ENCODE data around the gene KASH5.
A peak's percentile ranks its signal among the peaks of the same experiment; 100 is the strongest.

The KASH5 gene

DNA sequence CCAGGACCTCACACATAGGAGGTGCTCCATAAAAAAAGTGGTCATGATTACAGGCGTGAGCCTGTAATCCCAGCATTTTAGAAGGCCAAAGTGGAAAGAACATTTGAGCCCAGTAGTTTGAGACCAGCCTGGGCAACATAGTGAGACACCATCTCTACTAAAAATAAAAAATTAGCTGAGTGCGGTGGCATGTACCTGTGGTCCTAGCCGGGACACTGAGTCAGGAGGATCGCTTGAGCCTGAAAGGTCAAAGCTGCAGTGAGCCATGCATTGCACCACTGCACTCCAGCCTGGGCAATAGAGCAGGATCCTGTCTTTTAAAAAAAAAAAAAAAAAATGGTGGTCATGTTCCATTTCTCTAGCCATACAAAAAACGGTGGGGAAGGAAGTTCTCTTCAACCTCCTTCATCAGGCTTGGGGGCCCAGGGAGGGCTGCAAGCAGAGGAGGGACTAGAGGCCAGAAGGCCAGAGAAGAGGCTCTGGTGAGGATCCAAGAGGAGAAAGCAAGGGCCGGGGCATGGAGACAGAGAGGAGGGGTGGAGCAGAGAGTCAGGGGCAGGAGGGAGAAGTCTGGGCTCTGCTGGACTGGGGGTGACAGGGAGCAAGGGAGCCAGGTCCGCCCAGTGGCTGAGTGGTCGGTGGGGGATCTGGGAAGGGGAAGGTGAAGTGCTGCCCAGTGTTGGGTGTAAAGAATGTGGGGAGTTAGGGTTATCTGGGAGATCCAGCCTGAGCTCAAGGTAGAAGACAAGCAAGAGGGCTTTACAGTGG, 8.9 kb downstream of the KASH5 start:
- no peak for DNase-seq (ENCODE audit: low spot score)

DNA sequence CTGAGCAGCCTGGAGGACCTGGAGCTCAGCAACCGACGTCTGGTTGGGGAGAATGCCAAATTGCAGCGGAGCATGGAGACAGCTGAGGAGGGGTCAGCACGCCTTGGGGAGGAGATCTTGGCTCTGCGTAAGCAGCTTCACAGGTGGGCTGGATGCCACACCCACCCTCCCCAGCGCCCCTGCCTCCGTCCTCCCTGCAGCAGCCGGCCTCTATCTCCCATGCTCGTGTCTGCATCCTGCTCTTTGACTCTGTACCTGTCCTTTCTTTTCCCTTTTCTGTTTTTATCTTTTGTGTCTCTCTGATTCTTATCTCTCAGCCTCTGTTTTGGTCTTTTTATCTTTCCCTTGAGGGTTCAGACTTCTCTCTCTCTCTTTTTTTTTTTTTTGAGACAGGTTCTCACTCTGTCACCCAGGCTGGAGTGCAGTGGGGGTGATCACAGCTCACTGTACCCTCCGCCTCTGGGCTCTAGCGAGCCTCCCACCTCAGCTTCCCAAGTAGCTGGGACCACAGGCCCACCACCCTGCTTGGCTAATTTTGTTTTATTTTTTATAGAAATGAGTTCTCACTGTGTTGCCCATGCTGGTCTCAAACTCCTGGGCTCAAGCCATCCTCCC, 10.1 kb downstream of the KASH5 start:
- DNase-seq (ENCODE audit: low spot score) = no peak

DNA sequence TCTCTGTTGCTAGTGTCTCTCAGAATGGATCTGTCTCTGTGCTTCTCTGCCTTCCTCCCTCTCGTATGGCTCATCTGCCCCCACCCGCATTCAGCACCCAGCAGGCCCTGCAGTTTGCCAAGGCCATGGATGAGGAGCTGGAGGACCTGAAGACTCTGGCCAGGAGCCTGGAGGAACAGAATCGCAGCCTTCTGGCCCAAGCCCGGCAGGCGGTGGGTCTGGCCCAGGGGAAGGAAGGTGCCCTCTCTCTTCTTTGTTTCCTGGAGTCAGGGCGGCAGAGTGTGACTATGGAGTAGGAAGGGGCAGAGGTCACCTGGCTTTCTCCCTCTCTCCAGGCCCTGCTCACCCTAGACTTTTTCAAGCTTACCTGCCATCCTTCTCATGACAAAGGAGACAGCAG, 10.9 kb downstream of the KASH5 start:
- no peak for DNase-seq (ENCODE audit: low spot score)

DNA sequence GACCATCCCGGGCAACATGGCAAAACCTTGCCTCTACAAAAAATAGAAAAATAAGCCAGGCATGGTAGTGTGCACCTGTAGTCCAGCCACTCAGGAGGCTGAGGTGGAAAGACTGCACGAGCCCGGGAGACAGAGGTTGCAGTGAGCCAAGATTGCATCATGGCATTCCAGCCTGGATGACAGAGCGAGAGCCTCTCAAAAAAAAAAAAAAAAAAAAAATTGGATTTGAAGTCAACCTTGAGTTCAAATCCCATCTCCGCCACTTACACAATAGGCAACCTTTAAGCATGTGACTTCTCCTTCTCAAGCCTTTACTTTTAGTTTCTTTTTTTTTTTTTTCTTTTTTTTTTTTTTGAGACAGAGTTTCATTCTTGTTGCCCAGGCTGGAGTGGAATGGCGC, 12.0 kb downstream of the KASH5 start:
- no peak for DNase-seq (ENCODE audit: low spot score)

DNA sequence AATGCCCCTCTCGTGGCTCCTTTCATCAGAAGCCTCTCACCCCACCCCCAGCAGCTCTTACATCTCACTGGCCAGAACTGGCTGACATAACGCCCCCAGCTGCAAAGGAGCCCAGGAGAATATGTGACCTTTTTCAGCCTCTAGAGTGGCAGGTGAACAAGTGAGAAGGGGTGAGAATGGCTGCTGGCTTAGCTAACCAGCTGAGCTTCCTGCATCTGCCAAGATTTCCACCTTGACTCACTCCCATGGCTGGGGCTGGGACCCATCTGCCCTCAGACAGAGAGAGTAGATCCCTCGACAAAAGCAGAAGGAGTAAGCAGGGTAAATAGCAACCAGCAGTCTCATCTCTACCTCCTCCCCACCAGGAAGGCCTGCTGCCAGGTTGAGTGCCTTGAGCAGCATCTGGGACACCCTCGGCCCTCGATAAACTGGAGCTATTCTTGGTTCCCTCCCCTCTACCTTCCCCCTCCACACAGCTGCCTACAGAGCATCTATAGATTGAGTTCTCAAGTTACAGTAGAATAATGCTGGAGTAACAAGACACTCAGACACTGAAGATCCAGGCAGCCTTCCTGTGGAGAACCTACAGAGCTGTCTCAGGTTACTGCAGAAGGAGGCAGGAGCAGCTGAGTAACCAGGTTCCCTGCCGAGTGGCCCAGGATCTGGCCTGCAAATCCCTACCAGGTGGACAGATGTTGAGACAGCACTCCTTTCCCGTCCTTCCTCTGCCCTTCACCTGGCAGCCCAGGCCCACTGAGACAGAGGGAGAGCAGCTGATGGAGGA, 15.5 kb downstream of the KASH5 start:
- peak; percentile 69 for DNase-seq (ENCODE audit: low spot score)

- no peak for DNase-seq (ENCODE audit: low spot score)
Observed at GRCh38 chr19:49407079-49407478, 19.0 kb downstream of the KASH5 start.

DNA sequence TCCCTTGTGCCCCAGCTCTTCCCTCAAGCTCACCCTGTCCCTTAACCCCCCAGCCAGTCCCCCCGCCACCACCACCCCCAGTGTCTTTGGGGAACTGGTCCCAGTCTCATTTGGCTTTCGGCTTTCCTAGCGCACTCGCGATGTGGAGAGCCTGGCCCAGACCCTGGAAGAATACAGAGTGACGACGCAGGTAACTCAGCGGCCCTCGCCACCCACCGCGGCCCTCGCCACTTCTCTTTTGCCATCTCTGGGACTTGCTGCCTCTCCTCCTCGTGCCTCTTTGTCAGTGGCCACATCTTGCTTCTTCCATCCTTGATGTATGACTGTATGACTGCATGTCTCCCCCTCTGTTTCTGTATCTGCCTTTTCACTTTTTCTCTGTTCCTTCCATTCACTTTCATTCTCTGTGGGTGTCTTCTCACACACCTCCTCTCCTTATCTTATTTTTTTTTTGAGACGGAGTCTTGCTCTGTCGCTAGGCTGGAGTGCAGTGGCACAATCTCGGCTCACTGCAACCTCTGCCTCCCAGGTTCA, 19.5 kb downstream of the KASH5 start:
- DNase-seq (ENCODE audit: low spot score) = no peak

- no peak for DNase-seq (ENCODE audit: low spot score)
Observed at GRCh38 chr19:49408816-49409440, 20.9 kb downstream of the KASH5 start.

- DNase-seq (ENCODE audit: low spot score) = peak; percentile 69
Observed at GRCh38 chr19:49409441-49410029, 21.5 kb downstream of the KASH5 start.

DNA sequence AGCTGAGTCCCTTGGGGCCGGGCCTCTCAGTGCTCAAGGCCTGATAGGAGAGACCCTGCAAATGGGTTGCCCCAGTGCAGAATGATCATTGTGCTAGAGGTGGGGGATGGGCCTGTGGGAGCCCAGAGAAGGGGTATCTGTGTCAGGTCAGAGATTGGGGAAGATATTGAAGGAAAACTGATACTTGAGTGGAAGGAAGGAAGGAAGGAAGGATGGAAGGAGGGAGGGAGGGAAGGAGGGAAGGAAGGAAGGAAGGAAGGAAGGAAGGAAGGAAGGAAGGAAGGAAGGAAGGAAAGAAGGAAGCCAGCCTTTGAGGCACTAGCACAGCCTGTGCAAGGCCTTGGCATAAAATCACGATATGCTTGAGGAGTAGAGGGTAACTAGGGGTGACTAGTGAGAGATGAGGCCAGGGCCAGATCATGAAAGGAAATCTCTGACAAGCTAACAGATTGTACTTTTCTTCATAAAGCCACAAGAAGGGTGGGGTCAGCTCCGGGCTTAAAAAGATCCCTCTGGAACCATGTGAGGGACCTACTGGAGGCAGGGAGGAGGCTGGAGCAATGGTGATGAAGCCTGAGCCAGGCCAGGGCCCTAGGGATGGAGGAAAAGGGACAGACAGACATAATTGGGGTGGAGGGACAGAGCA, 23.8 kb downstream of the KASH5 start:
- DNase-seq (ENCODE audit: low spot score) = no peak

GRCh38 chr19:49413348-49413747, 25.3 kb downstream of the KASH5 start:
- no peak for DNase-seq (ENCODE audit: low spot score)

DNA sequence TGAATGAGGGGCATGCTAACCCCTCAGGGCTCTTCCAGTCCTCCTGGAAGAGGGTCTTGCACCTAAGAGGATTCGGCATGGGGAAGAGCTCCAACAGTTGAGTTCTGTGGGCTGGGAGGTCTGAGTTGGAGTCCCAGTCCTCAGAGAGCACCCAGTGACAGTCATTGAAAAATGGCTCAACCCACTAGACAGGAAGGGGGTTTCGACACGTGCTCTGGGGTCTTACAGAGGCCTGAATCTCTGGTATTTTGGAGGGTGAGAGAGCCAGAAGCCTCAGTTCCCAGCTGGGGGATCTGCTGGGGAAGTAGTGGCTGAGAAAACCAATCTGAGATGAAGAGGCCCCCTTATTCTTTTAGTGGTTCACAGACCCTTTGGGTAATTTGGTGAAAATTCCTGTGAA, 26.2 kb downstream of the KASH5 start:
- DNase-seq (ENCODE audit: low spot score) = no peak

GRCh38 chr19:49415102-49415809, 27.2 kb downstream of the KASH5 start:
- no peak for DNase-seq (ENCODE audit: low spot score)

DNA sequence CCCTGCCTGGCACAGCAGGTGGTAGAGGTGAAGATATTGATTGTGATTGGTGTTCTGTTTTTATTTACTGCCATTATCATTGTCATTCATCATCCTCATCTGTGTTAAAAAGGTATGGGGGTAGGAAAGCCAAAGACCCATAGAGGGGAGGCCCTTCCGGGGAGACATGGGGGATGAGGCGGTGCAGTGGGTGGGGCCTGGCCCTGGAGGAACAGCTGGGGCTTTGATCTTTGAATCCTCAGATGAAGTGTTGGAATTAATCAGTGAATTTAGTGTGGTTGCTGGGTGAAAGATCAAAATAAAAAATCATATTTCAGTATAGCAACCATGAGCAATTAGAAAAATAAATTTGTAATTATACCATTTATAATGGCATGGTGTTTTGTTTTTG, 27.8 kb downstream of the KASH5 start:
- no peak for DNase-seq (ENCODE audit: low spot score)

GRCh38 chr19:49417088-49417487, 29.0 kb downstream of the KASH5 start:
- no peak for DNase-seq (ENCODE audit: low spot score)

DNA sequence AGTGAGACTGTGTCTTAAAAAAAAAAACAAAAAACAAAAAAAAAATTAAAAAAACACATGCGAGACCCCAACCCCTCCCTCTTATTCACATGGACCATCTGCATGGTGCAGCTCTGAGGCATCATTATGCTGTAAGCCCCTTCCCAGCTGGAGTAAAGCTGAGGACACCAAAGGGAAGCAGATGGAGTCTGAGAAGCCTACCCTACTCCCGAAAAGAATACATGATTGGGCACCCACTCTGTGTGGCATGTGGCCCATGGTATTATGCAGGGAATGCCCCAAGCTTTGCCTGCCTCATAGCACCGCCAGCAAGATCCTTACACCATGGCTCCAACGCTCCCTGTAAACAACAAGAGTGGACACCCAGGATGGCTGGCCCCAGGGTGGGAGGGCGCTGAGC, 30.5 kb downstream of the KASH5 start:
- no peak for DNase-seq (ENCODE audit: low spot score)

DNA sequence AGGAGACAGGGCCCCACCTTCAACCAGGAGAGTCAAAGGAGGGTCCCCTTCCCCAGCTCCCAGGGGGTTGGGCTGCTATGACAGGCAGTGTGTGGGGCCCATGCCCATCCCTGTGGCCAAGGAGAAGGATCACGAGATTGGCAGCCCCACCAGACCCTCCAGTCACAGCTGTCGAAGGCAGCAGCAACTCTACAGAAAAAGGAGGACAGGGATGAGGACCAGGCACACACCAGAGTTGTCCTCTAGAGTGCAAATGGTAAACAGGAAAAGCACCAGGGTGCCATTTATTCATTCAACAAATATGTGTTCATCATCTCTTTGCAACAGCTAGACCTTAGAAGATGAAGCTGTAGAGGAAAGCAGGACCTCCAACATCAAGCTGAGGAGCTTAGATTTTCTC, 31.1 kb downstream of the KASH5 start:
- DNase-seq (ENCODE audit: low spot score) = no peak

GRCh38 chr19:49420227-49420626, 32.2 kb downstream of the KASH5 start:
- no peak for DNase-seq (ENCODE audit: low spot score)

DNA sequence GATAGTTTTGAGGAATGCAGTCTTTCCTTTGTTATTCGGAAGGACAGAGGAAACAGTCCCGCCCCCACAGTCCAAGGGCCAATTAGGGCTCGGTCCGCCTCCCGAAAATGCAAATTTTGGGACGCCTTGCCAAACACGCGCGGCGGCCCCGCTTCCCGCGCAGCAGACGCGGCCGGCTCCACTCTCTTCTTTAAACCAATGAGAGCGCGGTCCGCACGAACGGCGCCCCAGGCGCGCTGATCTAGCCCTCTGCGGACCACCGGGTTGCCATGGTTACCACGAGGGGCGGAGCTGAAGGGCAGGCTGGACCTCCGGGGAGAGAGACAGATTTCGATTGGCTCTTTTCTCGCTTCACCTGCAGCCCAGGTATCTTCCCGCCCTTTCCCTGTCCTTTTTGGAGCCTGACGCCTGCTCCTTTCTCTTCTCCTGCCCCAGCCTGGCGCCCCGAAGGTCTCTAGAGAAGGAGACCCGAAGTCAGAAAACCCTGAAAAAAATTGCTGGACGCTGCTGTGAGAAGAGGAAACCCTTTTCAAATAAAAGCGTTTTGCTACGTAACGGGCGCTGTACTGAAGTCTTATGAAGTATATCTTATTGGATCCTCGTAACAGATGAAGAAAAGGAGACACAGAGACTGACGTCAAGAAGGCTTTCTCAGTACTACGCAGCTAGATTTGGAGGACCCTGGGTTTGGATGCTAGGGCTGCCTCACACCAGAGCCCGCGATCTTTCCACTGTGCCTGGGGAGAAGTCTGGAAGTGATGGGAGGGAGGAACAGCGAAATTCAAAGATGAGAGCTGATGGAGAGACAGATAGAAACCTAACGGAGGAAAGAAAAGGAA, 33.2 kb downstream of the KASH5 start:
- peak; percentile 78 for DNase-seq (ENCODE audit: low spot score)

DNA sequence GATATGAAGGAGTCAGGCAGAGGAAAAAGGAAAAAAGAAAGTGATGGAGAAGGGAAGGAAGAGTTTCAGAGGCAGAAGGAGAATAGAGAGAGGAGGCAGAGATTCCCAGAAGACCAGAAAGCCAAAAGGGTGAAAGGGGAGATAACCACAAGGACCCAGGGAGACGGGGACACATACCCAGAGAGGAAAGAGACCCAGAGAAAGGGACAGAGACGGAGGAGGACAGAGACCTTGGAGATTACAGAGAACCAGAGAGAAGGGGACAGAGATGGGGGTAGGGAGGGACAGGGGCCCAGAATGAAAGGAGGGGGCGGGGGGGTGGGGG, 33.8 kb downstream of the KASH5 start:
- no peak for DNase-seq (ENCODE audit: low spot score)
